GM11168 (cell line): ENCODE results near the gene SEPTIN8.

ENCODE experiments used
- in situ Hi-C: fragments of 300-500 bp; cut with MboI; formaldehyde crosslinking; loops from one replicate; pipeline ENCODE4 v1.12.0; 2022; ENCODE audit warnings: low sequenced_read_pairs; ENCODE audit not compliant: unreplicated experiment

SEPTIN8 gene, protein sequence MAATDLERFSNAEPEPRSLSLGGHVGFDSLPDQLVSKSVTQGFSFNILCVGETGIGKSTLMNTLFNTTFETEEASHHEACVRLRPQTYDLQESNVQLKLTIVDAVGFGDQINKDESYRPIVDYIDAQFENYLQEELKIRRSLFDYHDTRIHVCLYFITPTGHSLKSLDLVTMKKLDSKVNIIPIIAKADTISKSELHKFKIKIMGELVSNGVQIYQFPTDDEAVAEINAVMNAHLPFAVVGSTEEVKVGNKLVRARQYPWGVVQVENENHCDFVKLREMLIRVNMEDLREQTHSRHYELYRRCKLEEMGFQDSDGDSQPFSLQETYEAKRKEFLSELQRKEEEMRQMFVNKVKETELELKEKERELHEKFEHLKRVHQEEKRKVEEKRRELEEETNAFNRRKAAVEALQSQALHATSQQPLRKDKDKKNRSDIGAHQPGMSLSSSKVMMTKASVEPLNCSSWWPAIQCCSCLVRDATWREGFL

DNA sequence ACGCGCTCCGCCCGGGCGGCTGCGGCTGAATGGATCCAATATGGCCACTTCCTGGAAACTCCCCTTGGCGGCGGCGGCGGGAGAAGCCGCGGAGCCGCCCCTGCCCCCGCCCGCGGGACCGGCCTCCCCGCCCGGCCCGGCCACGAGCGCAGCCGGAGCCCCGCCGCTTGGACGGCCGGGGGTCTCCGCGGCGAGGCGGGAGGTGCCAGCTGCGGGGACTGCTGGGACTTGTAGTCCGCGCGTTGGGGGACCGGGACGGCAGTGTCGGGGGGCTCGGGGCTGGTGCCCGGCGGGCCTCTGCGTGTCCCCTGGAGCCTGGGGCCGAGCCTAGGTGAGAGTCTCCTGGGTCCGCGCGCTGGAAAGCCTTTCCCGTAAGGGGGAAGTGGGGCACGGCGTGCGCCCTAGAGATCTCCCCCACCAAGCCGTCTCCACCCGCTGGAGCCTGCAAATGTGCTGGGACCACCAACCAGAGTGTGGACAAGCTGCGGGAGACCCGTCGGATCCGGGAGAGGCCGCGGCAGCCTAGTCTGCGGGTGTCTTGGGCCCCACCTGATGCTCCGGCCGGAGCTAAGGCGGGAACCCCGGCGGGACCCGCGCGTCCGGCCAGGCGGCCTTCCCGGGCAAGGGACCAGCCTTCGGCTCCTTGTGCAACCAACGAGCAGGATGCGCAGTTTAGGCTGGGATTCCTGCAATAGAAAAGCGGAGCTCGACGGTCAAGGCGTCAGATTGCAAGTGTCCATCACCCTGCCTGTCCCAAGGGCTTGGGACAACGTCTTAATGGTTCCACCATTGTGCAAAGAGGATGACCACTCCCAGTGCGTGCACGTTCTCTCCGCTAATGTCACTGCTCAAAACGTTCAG is at the start of gene SEPTIN8:
SEPTIN8 (minus strand) TSS at position 31 of the 861 bp plus-strand sequence. CDS start 102 bp downstream, outside the sequence.
- in situ Hi-C loops, result no loop called here

DNA sequence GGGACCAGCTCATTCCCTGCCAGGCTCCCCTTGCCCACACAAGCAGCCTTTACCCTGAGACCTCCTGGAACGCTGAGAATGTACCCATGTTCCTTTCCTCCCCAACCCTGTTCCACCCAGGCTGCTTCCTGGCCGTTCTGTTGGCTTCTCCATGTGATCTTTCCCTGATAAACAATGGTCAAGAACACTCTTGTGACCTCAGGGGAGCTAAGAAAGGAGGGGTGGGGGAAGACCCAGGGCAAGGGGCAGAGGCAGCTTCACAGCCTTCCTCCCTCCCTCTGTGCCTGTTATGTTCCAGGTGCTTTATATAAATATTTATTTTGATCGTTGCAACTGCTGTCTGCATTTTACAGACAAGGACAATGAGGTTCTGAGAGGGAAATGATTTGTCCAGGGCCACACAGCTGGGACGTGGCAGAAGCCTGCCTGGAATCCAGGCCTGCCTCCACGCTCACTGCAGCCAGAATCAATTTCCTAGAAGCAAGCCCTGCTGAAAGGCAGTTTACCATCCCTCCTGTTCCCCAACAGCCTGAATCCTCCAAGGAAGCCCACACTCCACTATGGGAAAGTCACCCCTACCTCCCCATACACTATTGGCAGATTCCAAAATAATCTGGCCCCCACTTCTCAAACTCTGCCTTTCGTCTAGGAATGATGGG is 49.5 kb upstream of the SEPTIN8 start:
- in situ Hi-C loops, result loop anchor here (10.0 kb wide), 1 partner anchor 442 kb away; no protein-coding TSS in a partner anchor

DNA sequence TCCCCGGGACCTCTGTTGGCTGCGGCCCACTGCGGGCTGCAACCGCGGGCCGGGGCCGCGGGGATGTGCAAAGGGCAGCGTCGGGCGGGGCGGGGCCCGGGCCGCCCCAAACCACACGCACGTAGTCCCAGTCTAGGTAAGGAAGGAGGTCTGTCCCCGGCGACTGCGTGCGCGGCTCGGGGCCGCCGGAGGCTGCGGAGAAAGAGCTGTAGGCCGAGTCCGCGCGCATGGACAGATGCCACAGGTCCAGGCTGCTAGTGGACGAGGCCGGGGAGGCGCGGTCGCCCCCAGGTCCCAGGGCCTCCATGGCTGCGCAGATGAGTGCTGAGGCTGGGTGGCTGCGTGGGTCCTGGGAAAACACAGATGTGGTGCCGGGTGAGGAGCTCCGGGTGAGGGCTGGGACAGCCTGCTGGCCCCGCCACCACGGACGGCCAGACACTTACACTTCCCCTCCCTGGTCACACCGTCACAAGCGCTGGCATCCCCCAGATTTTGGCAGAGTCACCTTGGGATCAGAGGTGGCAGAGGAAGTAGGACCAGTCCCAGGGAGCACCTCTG is 48.9 kb upstream of the SEPTIN8 start:
- in situ Hi-C loops, result loop anchor here (10.0 kb wide), 1 partner anchor 441 kb away; no protein-coding TSS in a partner anchor

DNA sequence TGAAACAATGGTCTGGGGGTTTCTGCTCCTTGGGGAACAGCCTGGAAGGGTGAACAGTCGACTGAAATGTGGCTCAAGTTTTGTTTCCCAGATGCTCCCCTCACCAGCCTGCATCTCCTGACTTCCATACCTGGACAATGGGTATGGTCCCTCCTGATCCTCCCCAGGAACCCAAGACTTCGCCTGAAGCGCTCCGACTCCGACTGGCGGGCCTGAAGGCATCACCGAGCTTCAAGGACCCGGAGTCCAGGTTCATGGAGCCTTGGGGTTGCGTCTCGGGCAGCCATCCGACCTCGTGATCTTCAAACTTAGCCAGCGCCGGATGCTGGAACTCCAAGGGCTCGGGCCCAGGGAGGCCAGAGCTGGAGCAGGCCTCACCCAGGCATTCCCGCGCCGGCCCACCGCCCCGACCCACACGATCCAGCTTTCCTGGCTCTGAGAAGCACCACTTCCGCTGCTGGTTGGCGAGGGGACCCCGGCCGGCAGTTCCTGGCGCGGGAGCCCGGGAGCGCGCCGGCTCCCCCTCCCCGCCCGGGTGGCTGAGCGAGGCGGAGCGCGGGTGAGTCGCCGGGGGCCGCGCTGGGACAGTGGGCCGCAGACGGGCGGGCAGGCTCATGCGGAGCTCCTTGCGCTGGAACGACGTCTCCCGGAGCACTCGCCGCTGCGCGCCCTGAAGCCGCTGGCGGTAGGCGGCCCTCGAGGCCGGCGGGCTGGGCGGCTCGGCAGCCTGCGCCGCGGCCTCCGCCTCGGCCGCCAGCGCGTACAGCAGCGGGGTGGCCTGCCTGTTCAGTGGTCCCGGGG is 48.2 kb upstream of the SEPTIN8 start:
- in situ Hi-C loops, result loop anchor here (10.0 kb wide), 1 partner anchor 440 kb away; no protein-coding TSS in a partner anchor

DNA sequence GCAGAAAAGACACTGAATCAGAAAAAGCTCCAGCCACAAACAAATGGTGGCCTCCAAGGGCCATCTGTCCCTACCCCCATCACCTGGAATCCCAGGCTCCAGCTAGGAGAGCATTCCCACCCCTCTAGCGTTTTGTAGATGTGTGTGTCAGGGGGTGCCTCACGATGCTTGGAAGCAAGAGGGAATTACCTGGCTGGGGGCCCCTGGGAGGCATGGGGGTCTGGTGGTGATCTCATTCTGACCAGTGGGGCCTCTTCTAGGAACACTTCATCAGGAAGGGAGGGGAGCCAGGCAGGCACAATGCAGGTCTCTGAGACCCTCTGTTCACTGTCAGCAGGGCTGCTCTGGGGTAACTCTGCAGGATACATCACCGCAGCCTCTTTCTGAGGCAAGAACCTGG is 47.4 kb upstream of the SEPTIN8 start:
- in situ Hi-C loops, result loop anchor here (10.0 kb wide), 1 partner anchor 440 kb away; no protein-coding TSS in a partner anchor

DNA sequence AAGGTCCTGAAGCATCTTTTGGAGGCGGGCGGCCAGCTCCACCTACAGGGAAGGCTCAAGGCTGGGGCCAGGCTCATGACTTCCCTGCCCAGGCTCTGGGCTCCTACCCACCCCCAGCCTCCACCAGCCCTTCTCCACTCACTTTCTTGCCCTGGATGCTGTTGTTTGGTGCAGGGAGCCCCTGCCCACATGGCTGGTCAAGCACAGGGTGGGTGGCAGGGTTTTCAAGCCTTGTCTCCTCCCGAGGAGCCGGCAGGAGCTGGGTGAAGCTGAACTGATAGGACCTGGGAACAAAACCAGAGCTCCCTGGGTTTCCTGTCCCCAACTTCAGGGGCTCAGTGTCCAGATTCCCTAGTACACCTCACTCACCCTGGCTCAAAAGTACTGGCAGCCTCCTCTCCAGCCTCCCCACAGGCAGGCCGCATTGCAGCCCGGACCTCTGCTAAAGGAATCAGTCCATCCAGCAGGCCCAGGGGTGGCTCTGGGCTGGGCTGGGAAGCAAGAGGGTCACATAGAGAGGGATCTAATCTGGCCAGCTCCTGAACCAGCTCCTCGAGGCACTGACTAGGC is 46.5 kb upstream of the SEPTIN8 start:
- in situ Hi-C loops, result loop anchor here (10.0 kb wide), 1 partner anchor 439 kb away; no protein-coding TSS in a partner anchor

DNA sequence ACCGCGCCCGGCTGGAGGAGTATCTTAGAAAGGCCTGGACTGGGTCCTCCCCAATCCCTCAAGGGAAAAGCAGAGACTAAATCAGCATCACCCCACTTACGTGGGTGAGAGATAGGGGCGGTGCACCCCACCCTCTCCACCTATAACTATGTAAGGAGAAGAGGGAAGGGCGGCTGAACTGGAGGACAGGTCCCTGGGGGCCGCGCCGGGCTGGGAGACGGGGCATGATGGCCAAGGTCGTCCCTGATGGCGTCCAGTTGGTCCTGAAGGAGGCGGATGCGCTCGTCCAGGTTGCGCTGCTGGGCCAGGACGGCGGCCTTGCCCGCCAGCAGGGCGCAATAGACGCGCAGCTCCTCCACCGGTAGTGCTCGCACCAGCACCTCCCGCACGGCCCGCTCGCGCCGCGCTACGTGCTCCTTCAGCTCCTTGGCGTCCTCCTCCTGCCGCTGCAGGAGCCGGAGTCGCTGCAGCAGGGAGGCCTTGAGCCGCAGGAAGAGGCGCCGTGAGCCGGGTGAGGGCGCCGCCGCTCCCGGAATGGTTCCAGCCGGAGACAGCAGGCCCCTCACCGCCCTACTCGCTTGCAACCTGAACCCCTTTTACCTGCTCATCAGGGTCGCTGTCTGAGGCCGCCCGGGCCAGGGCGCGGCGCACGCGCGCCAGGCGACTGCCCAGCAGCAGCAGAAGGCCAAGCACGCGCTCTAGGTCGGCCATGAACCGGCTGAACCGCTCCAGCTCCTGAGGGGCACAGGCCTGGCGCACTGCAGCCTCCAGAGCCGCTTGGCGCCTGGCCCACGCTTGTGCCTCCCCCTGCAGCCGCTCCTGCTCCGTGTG is 45.8 kb upstream of the SEPTIN8 start:
- in situ Hi-C loops, result loop anchor here (10.0 kb wide), 1 partner anchor 438 kb away; no protein-coding TSS in a partner anchor

DNA sequence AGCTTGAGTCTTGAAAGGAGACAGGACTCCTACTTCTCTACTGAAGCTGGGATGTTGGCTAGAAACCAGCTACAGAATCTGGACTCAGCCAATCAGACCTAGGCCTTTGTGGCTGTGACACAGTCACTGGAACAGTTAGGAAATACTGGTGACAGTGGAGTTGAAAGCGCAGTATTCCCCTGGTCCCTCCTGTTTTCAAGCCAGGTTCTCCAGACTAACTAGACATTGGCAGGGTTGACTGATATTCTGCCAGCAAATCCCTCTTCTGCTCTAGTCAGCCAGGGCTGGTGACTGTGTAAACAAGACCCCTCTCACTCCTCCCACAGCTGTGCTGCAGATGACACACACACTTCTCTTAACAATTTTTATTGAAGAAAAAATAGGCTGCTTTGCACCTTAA is 44.8 kb upstream of the SEPTIN8 start:
- in situ Hi-C loops, result loop anchor here (10.0 kb wide), 1 partner anchor 437 kb away; no protein-coding TSS in a partner anchor

DNA sequence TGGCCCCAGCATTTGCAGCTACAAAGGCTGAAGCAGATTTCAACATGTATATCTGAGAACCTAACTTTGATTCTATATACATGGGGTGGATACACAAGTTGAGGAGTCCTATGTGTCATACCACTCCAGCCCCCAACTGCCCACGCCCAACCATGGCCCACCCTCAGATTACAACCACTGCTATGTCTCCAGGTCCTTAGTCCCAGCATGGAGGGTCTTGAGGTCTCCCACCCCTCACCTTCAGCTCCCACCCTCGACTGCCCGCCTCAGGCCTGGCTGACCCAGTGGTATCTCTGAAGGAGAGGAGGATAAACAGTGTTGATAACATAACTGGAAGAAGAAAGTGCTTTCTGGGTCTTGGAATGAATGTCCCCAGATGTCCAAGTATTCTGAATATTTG is 44.3 kb upstream of the SEPTIN8 start:
- in situ Hi-C loops, result loop anchor here (10.0 kb wide), 1 partner anchor 437 kb away; no protein-coding TSS in a partner anchor

DNA sequence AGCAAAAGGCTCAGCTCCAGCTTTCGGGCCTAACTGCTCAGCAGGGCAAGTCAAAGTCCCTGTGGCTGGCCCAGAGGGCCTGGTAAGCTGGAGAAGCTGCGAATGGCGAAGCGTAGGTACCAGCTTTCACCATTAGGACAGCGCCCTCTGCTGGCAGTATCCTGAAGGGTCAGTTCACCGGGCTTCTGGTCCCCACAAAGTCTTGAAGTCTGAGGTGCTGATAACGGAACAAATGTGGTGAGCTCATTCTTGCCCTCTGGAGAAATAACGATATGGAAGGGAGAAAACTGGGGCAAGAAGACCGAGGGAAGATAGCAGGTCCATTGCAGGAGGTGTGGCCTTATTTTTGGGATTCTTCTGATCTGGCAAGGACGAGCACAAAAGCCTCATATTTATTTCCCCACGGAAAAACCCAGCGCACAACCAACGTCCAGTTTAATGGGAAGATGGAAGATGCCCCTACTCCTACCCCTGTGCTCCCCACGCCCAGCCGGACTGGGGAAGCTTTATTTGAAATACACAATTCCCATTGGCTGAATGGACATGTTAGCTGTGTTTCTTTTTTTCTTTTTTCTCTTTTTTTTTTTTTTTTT is 43.2 kb upstream of the SEPTIN8 start:
- in situ Hi-C loops, result loop anchor here (10.0 kb wide), 1 partner anchor 435 kb away; no protein-coding TSS in a partner anchor

DNA sequence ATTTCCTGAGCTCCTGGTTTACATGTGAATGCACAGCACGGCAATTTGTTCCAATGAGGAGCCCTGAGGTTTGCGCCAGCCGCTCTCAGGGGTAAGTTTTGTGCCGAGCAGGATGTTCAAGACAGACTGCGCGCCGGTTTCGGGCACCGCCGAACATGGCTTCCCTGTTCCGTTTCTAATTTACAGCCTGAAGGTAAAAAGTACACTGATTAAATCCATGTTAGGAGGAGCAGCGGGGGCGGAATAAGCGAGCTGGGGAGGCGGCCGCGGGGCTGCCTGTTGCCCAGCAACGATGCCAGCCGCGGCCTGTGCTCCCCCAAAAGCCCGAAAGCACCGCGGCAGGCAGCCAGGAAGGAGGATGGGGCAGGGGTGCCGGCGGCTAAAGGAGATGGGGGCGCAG is 42.4 kb upstream of the SEPTIN8 start:
- in situ Hi-C loops, result loop anchor here (10.0 kb wide), 1 partner anchor 295 kb away; no protein-coding TSS in a partner anchor

DNA sequence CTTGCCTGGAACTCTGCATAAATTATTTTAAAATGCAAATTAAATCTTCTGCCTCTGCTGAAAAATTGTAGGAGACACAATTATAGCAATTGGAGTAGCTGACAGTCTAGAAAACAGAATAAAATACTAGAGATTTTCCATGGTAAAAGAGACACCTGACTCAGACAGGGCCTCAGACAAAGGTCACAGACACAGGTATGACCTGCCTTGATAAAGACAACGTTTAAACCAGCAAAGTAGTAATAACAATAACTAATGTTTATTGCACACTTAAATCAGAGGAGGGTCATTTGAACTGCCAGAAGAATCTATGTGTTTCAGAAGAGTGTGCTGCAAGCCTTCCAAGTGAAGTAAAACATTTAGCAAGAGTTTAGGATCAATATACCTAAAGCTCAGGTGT is 40.0 kb upstream of the SEPTIN8 start:
- in situ Hi-C loops, result loop anchor here (10.0 kb wide), 1 partner anchor 292 kb away; no protein-coding TSS in a partner anchor

DNA sequence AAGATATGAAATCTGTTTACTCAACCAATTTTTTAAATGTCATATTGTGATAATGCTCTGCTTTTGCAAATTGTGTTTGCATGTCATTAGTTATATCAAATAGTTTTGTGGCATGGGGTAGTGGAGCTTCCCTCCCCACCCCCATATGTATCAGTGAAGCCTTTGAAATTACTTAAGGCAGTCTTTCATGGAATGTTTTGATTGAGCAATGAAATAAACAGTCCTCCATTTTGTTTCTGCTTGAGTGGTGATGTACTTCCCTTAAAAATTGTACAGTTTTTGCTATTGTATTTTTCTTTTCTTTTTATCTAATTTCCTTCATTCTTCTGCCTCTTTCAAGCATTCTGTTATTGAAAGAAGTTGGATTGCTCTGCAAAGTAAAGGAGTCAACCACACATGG is 39.5 kb upstream of the SEPTIN8 start:
- in situ Hi-C loops, result loop anchor here (10.0 kb wide), 1 partner anchor 292 kb away; no protein-coding TSS in a partner anchor

DNA sequence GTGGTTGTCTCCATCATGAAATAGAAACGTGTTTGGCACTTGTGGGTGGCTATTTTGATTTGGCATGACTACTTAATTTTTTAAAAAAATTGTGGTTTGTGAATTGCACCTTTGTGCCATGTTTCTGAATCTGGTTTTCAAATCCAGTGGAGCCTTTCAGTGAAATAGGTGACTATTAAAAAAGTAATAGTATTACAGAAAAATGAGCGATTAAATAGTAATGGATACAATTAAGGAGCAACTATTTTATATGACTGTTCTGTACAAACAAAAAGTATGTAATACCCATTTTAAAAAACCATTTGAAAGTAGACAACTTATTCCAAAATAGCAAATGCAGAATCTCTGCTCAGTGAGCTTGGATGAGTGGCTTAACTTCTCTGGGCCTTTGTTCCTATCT is 39.0 kb upstream of the SEPTIN8 start:
- in situ Hi-C loops, result loop anchor here (10.0 kb wide), 1 partner anchor 291 kb away; no protein-coding TSS in a partner anchor

DNA sequence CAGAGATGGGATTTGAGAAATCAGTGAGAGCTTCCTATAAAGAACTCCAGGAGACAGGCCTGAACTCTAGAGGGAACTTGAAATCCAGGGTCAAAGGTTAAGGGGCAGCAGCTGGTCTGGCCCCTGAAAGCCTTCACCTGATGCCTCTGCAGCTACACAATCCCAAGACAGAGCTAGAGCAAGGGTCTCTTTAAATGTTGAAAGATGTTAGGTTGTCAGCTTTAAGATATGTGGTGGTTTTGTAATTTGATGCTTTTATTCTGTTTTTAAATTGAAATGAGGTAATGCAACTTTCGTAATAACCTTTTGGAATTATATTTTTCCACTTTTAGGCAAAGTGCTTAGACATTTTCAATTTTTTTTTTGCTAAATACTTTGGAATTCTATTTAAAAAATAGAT is 38.4 kb upstream of the SEPTIN8 start:
- in situ Hi-C loops, result loop anchor here (10.0 kb wide), 1 partner anchor 291 kb away; no protein-coding TSS in a partner anchor

DNA sequence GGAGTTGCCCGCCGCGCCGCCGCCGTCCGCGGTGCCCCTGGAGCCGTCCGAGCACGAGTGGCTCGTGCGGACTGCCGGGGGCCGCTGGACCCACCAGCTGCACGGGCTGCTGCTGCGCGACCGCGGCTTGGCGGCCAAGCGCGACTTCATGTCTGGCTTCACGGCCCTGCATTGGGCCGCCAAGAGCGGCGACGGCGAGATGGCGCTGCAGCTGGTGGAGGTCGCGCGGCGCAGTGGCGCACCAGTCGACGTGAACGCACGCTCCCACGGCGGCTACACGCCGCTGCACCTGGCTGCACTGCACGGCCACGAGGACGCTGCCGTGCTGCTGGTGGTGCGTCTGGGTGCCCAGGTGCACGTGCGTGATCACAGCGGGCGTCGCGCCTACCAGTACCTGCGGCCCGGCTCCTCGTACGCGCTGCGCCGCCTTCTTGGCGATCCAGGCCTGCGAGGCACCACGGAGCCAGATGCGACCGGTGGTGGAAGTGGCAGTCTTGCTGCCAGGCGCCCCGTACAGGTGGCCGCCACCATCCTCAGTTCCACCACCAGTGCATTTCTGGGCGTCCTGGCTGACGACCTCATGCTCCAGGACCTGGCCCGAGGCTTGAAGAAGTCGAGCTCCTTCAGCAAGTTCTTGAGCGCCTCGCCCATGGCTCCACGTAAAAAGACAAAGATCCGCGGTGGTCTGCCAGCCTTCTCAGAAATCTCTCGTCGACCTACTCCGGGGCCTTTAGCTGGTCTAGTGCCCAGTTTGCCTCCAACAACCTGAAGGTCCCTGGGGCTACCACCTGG is 37.7 kb upstream of the SEPTIN8 start:
- in situ Hi-C loops, result loop anchor here (10.0 kb wide), 1 partner anchor 290 kb away; no protein-coding TSS in a partner anchor
